HL-60/S4 treated with phorbol 12-myristate 13-acetate at 8.2 ng/mL for 4 days and 3 days (cell line): ENCODE results near the gene USP48.
"Not testable (repeated sequence)": the region's sequence is repeated elsewhere in the genome, so short reads cannot be mapped to it uniquely, and the experiment has no call there.

ENCODE experiments used
- in situ Hi-C: fragments of 300-500 bp; cut with MboI; formaldehyde crosslinking; loops from 2 replicates; pipeline ENCODE4 v1.15.0; 2022; ENCODE audit warnings: low sequenced_read_pairs

The USP48 gene

GRCh38 chr1:21702780-21703179 is 80.2 kb downstream of the USP48 start:
- in situ Hi-C loops, result no loop called here

- in situ Hi-C loops, result no loop called here
These were observed 81.5 kb downstream of the USP48 start for GRCh38 chr1:21701401-21701800.

- in situ Hi-C loops, result no loop called here
These were observed 82.9 kb downstream of the USP48 start for GRCh38 chr1:21700094-21700493.

GRCh38 chr1:21696931-21697330 is 86.0 kb downstream of the USP48 start:
- in situ Hi-C loops, result no loop called here

GRCh38 chr1:21693732-21694131 is 89.2 kb downstream of the USP48 start:
- in situ Hi-C loops, result no loop called here

- in situ Hi-C loops, result no loop called here
These were observed 91.2 kb downstream of the USP48 start for GRCh38 chr1:21691739-21692138.

- in situ Hi-C loops, result no loop called here
These were observed 93.1 kb downstream of the USP48 start for GRCh38 chr1:21689661-21690372.

- in situ Hi-C loops, result no loop called here
These were observed 95.8 kb downstream of the USP48 start for GRCh38 chr1:21687081-21687529.

- in situ Hi-C loops, result no loop called here
These were observed 96.8 kb downstream of the USP48 start for GRCh38 chr1:21685946-21686678.

- in situ Hi-C loops, result no loop called here
These were observed 101.5 kb downstream of the USP48 start for GRCh38 chr1:21681426-21681825.

- in situ Hi-C loops, result no loop called here
These were observed 102.0 kb downstream of the USP48 start for GRCh38 chr1:21680918-21681317.

- in situ Hi-C loops, result no loop called here
These were observed 102.6 kb downstream of the USP48 start for GRCh38 chr1:21680381-21680780.

GRCh38 chr1:21677168-21677567 is 105.8 kb downstream of the USP48 start:
- in situ Hi-C loops, result no loop called here

GRCh38 chr1:21674957-21675356 is 108.0 kb downstream of the USP48 start:
- in situ Hi-C loops, result no loop called here

GRCh38 chr1:21673853-21674252 is 109.1 kb downstream of the USP48 start:
- in situ Hi-C loops, result not testable (repeated sequence)

- in situ Hi-C loops, result no loop called here
These were observed 109.6 kb downstream of the USP48 start for GRCh38 chr1:21673277-21673780.

- in situ Hi-C loops, result no loop called here
These were observed 110.3 kb downstream of the USP48 start for GRCh38 chr1:21672478-21673276.

- in situ Hi-C loops, result no loop called here
These were observed 111.0 kb downstream of the USP48 start for GRCh38 chr1:21671915-21672314.

- in situ Hi-C loops, result no loop called here
These were observed 111.7 kb downstream of the USP48 start for GRCh38 chr1:21670956-21671902.
